A673 (cell line): ENCODE measurements around the gene TRAF6.

Source experiments
- CTCF ChIP-seq: fragments of 300-800, 200-600 bp; sonication (generic); conservative IDR thresholded peaks from 2 replicates; pipeline ENCODE4 v1.5.1; 2017; ENCODE audit warnings: low read depth, mild to moderate bottlenecking, antibody characterized with exemption, low read length, moderate library complexity, mixed read lengths
- EZH2 ChIP-seq: fragments of 200-600 bp; sonication (generic); IDR thresholded peaks from 2 replicates; pipeline ENCODE4 v1.6.1; 2017; ENCODE audit warnings: borderline replicate concordance, low read depth, mild to moderate bottlenecking, mixed read lengths, antibody characterized with exemption, low read length; ENCODE audit not compliant: poor library complexity, severe bottlenecking

- TF ChIP-seq CTCF (peak; percentile 98), EZH2 (no peak)
These were observed 31.3 kb downstream of the TRAF6 start for GRCh38 chr11:36478700-36479329.
